H1 (cell line): Measurements from ENCODE around the gene TMEM44. TPM values are rescaled to one million over a fixed set of nuclear protein-coding genes. Genes with fewer than 3 reads are reported as not detected.

Experiments used
- CTCF ChIA-PET: fragments of 300-600 bp; sonication (Branson Sonifier 250); formaldehyde crosslinking; loops from one replicate; lab custom pipeline; 2021; ENCODE audit not compliant: partially characterized antibody; lab: Charles Lee
- POLR2A ChIA-PET: fragments of 300-600 bp; sonication (Branson Sonifier 250); formaldehyde crosslinking; loops from one replicate; lab custom pipeline; 2021; ENCODE audit warnings: inconsistent platforms; ENCODE audit not compliant: partially characterized antibody; lab: Charles Lee
- DNase-seq, 2 experiments: peaks; one replicate each; pipeline versions ENCODE4 v3.0.0 to v3.0.0-alpha.2; 2010 to 2022; ENCODE audit warnings: low spot score in 2 of 2, low read depth in 1 of 2, mixed read lengths in 1 of 2
- FAIRE-seq: peaks from 2 replicates; lab custom pipeline; 2011; peaks lifted over from hg19 to GRCh38; lab: Jason Lieb, UNC
- H2AFZ ChIP-seq: 2 replicates; pipeline ENCODE4 v1.8.1; 2012; ENCODE audit warnings: low read length, inconsistent platforms
- H2AK5ac ChIP-seq: 2 replicates; pipeline ENCODE4 v1.6.1; 2013; ENCODE audit warnings: low read depth, low read length
- H2BK120ac ChIP-seq: replicated peaks from 2 replicates; pipeline ENCODE3; 2013; ENCODE audit warnings: low read depth, low read length, inconsistent platforms
- H2BK12ac ChIP-seq: 2 replicates; pipeline ENCODE4 v1.6.1; 2013; ENCODE audit warnings: low read depth, low read length
- H2BK15ac ChIP-seq: 2 replicates; pipeline ENCODE4 v1.6.1; 2013; ENCODE audit warnings: low read length
- H2BK20ac ChIP-seq: 2 replicates; pipeline ENCODE4 v1.6.1; 2013; ENCODE audit warnings: low read length
- H2BK5ac ChIP-seq: 2 replicates; pipeline ENCODE4 v1.6.1; 2013; ENCODE audit warnings: low read depth, low read length
- H3K14ac ChIP-seq: 2 replicates; pipeline ENCODE4 v1.6.1; 2013; ENCODE audit warnings: inconsistent platforms; ENCODE audit not compliant: insufficient read length
- H3K18ac ChIP-seq: 2 replicates; pipeline ENCODE4 v1.6.1; 2013; ENCODE audit warnings: low read length; ENCODE audit errors: extremely low read depth
- H3K23ac ChIP-seq: 2 replicates; pipeline ENCODE4 v1.6.1; 2013; ENCODE audit warnings: inconsistent platforms; ENCODE audit not compliant: insufficient read length
- H3K23me2 ChIP-seq: 2 replicates; pipeline ENCODE4 v1.6.1; 2013; ENCODE audit warnings: low read depth, low read length
- H3K27ac ChIP-seq: 2 replicates; pipeline ENCODE4 v1.6.1; 2011; ENCODE audit warnings: low read depth, low read length, inconsistent platforms
- H3K27me3 ChIP-seq, 4 experiments: replicated peaks in 1 of 4; 1 replicate in 1 of 4; 2 replicates in 3 of 4; pipeline versions ENCODE4 v1.6.1 to v1.8.1; 2011 to 2013; ENCODE audit warnings: low read length in 3 of 4, mild to moderate bottlenecking in 3 of 4, inconsistent platforms in 2 of 4, mixed read lengths in 2 of 4, moderate library complexity in 1 of 4; ENCODE audit not compliant: control insufficient read depth in 3 of 4, insufficient read depth in 3 of 4; ENCODE audit errors: extremely low read depth in 1 of 4
- H3K36me3 ChIP-seq, 4 experiments: 2 replicates each; pipeline versions ENCODE4 v1.6.1 to v1.8.1; 2011 to 2013; ENCODE audit warnings: mild to moderate bottlenecking in 4 of 4, low read length in 3 of 4, moderate library complexity in 2 of 4, control low read depth in 1 of 4, inconsistent platforms in 1 of 4; ENCODE audit not compliant: insufficient read depth in 4 of 4, control insufficient read depth in 2 of 4
- H3K4ac ChIP-seq: replicated peaks from 2 replicates; pipeline ENCODE3; 2013; ENCODE audit warnings: low read length, low read depth, mixed read lengths, inconsistent platforms; ENCODE audit not compliant: insufficient read length
- H3K4me1 ChIP-seq, 4 experiments: replicated peaks in 1 of 4; 1 replicate in 1 of 4; 2 replicates in 3 of 4; pipeline versions ENCODE4 v1.6.1 to v1.8.1; 2011 to 2013; ENCODE audit warnings: low read length in 3 of 4, inconsistent platforms in 2 of 4, mixed read lengths in 1 of 4; ENCODE audit not compliant: insufficient read depth in 4 of 4, control insufficient read depth in 3 of 4
- H3K4me2 ChIP-seq, 2 experiments: 2 replicates each; pipeline versions ENCODE4 v1.6.1 to v1.8.1; 2011 to 2013; ENCODE audit warnings: low read depth in 2 of 2, low read length in 2 of 2, control low read depth in 1 of 2, inconsistent platforms in 1 of 2, mild to moderate bottlenecking in 1 of 2; ENCODE audit not compliant: insufficient read depth in 1 of 2
- H3K4me3 ChIP-seq, 4 experiments: fragments of 200-600, 300-600 bp in 1 of 4; sonication (generic), shearing (Covaris generic), sonication (Bioruptor Twin) in 1 of 4; 2 replicates each; pipeline versions ENCODE4 v1.5.1 to v1.8.1; 2011 to 2016; ENCODE audit warnings: low read length in 4 of 4, low read depth in 3 of 4, control low read depth in 2 of 4, inconsistent platforms in 2 of 4, mild to moderate bottlenecking in 2 of 4, mixed read lengths in 1 of 4, moderate library complexity in 1 of 4; ENCODE audit not compliant: insufficient read depth in 2 of 4; ENCODE audit errors: extremely low read depth in 1 of 4
- H3K56ac ChIP-seq: replicated peaks from 2 replicates; pipeline ENCODE3; 2013; ENCODE audit warnings: low read depth, mild to moderate bottlenecking, mixed read lengths, low read length, inconsistent platforms; ENCODE audit not compliant: insufficient read length
- H3K79me1 ChIP-seq: 2 replicates; pipeline ENCODE4 v1.6.1; 2013; ENCODE audit warnings: low read depth, low read length, control low read depth
- H3K79me2 ChIP-seq, 2 experiments: 2 replicates each; pipeline versions ENCODE4 v1.6.1 to v1.8.1; 2012 to 2013; ENCODE audit warnings: low read length in 2 of 2, mild to moderate bottlenecking in 2 of 2, inconsistent platforms in 1 of 2; ENCODE audit not compliant: insufficient read depth in 2 of 2, control insufficient read depth in 1 of 2
- H3K9ac ChIP-seq, 4 experiments: replicated peaks in 1 of 4; 1 replicate in 1 of 4; 2 replicates in 3 of 4; pipeline versions ENCODE4 v1.6.1 to v1.8.1; 2011 to 2013; ENCODE audit warnings: low read depth in 3 of 4, low read length in 3 of 4, control low read depth in 2 of 4, mild to moderate bottlenecking in 2 of 4, moderate library complexity in 2 of 4, inconsistent platforms in 1 of 4; ENCODE audit errors: extremely low read depth in 1 of 4
- H3K9me3 ChIP-seq, 2 experiments: 2 replicates each; pipeline versions ENCODE4 v1.6.1 to v1.8.1; 2012 to 2013; ENCODE audit warnings: mild to moderate bottlenecking in 2 of 2, moderate library complexity in 2 of 2, control low read depth in 1 of 2, inconsistent platforms in 1 of 2, low read depth in 1 of 2, low read length in 1 of 2, mixed read lengths in 1 of 2; ENCODE audit not compliant: insufficient read depth in 2 of 2
- H4K20me1 ChIP-seq, 2 experiments: replicated peaks in 1 of 2; 2 replicates each; pipeline versions ENCODE3 to v1.8.1; 2011 to 2013; ENCODE audit warnings: inconsistent platforms in 2 of 2, low read length in 2 of 2, mild to moderate bottlenecking in 1 of 2; ENCODE audit not compliant: insufficient read depth in 2 of 2, control insufficient read depth in 1 of 2
- H4K5ac ChIP-seq: 2 replicates; pipeline ENCODE4 v1.6.1; 2013; ENCODE audit warnings: low read length, low read depth, mixed read lengths, inconsistent platforms; ENCODE audit not compliant: insufficient read length
- H4K8ac ChIP-seq: 2 replicates; pipeline ENCODE4 v1.8.0; 2013; ENCODE audit warnings: mild to moderate bottlenecking, moderate library complexity, low read length, inconsistent platforms; ENCODE audit not compliant: insufficient read depth; ENCODE audit errors: extremely low read depth
- H4K91ac ChIP-seq: replicated peaks from 2 replicates; pipeline ENCODE3; 2013; ENCODE audit warnings: low read length, mixed read lengths, inconsistent platforms; ENCODE audit not compliant: insufficient read length
- RAD21 ChIP-seq, 2 experiments: IDR thresholded peaks in 1 of 2; conservative IDR thresholded peaks in 1 of 2; 2 replicates each; pipeline ENCODE4 v1.6.1; 2011; ENCODE audit warnings: low read depth in 2 of 2, low read length in 2 of 2, improper control_type of control experiment in 1 of 2, inconsistent platforms in 1 of 2, mild to moderate bottlenecking in 1 of 2, moderate library complexity in 1 of 2
- WGBS, 2 experiments: shearing (Covaris generic) in 1 of 2; methylation state at CpG; one replicate each; pipeline versions ENCODE4 v1.1.6 to v1.1.7; 2013 to 2015; ENCODE audit warnings: low lambda C conversion rate in 2 of 2, mixed read lengths in 2 of 2, inconsistent platforms in 1 of 2, low coverage in 1 of 2, missing lambda C conversion rate in 1 of 2; ENCODE audit not compliant: insufficient replicate concordance in 2 of 2, insufficient coverage in 1 of 2, insufficient read length in 1 of 2; ENCODE audit errors: extremely low coverage in 1 of 2, missing lambda C conversion rate in 1 of 2; 5-methylcytosine and 5-hydroxymethylcytosine counted together
- polyA plus RNA-seq, 7 experiments: library from polyadenylated mRNA; depleted of rRNA in 3 of 7; stranded (reverse) in 5 of 7; unstranded in 2 of 7; fragments of >200 nt in 5 of 7; fragments of 200-250 nt in 2 of 7; gene quantifications; 1 replicate in 5 of 7; 2 replicates in 1 of 7; 4 replicates in 1 of 7; pipeline versions ENCODE4 v1.2.1 to v1.2.3, GENCODE V29; 2011 to 2013; ENCODE audit warnings: missing spikeins in 2 of 7, mixed read lengths in 2 of 7
- total RNA-seq: library from RNA; stranded (reverse); fragmentation: NEBNext Ultra II Directional; extraction: Animal tissue kit (Norgen Biotek cat#: 25700); gene quantifications from 2 replicates; pipeline ENCODE4 v1.2.1, GENCODE V29; 2021

The TMEM44 gene
- total and polyA plus RNA-seq, 2 of the 8 experiments (the other 6 are each of a cell fraction or from before 2014, with no cell fraction given), result 14.0 to 16.7 TPM

GRCh38 chr3:194654443-194654842 lies 21.2 kb upstream of the TMEM44 start:
- Histone ChIP-seq H3K4me2 (peak overlapping the region in 1 of 2 experiments; percentile 38; a peak in 1 of 4 replicates), H3K14ac (no peak overlapping the region), H3K9me3 (no peaks in the 10 kb centered on the region), H3K27ac (no peak overlapping the region), H4K20me1 (peaks cover 0 to 3% of the 10 kb centered on the region in 2 experiments), H4K91ac (no peak overlapping the region), H2BK12ac (no peak overlapping the region), H3K79me1 (no peaks in the 10 kb centered on the region; the same call in 1 of the 2 replicates), H3K23me2 (no peaks in the 10 kb centered on the region), H3K4me1 (peaks cover 0 to 5% (median 0%) of the 10 kb centered on the region in 4 experiments; a peak in 2 of 7 replicates), H3K79me2 (peaks cover 0 to 3% of the 10 kb centered on the region in 2 experiments; a peak in 1 of 4 replicates), H2AFZ (no peak overlapping the region), H2BK15ac (no peak overlapping the region), H2BK20ac (no peak overlapping the region), H3K4ac (no peak overlapping the region), H3K23ac (no peak overlapping the region), H3K56ac (no peak overlapping the region), H3K36me3 (peaks cover 20 to 56% (median 43%) of the 10 kb centered on the region in 4 experiments), H3K27me3 (no peaks in the 10 kb centered on the region), H4K8ac (no peak overlapping the region), H3K9ac (no peak overlapping the region), H3K18ac (no peak overlapping the region), H4K5ac (no peak overlapping the region), H2BK120ac (no peak overlapping the region), H3K4me3 (no peak overlapping the region), H2BK5ac (no peak overlapping the region), H2AK5ac (no peak overlapping the region)
- ChIA-PET POLR2A (no interaction called here), CTCF (no interaction called here)
- DNase-seq, result no peak
- no peak for FAIRE-seq
- no peak for TF ChIP-seq RAD21 (IDR thresholded peaks at IDR 0.05 in 1 of 2, conservative IDR thresholded peaks at IDR 0.05 in 1 of 2; ENCODE audit: low read depth in 2 of 2, low read length in 2 of 2)
- WGBS, 2 experiments, result 89% methylated on average over 5 of the region's 5 CpGs; no CpG with 5 or more reads in 1 of the 2 experiments
